22Rv1 (cell line): Measurements from ENCODE around the gene PCDHGC4.

Source experiments
- ZFX ChIP-seq: fragments of 450-650 bp; IDR thresholded peaks from 2 replicates; pipeline ENCODE4 v1.6.1; 2017; ENCODE audit warnings: antibody characterized with exemption, borderline replicate concordance
- TF ChIP-seq, protein P1 (sequence below): fragments of 450-650 bp; IDR thresholded peaks from 2 replicates; pipeline ENCODE4 v1.5.1; 2017; ENCODE audit warnings: mild to moderate bottlenecking

DNA sequence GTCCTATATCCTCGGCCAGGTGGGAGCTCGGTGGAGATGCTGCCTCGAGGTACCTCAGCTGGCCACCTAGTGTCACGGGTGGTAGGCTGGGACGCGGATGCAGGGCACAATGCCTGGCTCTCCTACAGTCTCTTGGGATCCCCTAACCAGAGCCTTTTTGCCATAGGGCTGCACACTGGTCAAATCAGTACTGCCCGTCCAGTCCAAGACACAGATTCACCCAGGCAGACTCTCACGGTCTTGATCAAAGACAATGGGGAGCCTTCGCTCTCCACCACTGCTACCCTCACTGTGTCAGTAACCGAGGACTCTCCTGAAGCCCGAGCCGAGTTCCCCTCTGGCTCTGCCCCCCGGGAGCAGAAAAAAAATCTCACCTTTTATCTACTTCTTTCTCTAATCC, 7.0 kb upstream of the PCDHGC4 start:
- TF ChIP-seq, protein P1, sequence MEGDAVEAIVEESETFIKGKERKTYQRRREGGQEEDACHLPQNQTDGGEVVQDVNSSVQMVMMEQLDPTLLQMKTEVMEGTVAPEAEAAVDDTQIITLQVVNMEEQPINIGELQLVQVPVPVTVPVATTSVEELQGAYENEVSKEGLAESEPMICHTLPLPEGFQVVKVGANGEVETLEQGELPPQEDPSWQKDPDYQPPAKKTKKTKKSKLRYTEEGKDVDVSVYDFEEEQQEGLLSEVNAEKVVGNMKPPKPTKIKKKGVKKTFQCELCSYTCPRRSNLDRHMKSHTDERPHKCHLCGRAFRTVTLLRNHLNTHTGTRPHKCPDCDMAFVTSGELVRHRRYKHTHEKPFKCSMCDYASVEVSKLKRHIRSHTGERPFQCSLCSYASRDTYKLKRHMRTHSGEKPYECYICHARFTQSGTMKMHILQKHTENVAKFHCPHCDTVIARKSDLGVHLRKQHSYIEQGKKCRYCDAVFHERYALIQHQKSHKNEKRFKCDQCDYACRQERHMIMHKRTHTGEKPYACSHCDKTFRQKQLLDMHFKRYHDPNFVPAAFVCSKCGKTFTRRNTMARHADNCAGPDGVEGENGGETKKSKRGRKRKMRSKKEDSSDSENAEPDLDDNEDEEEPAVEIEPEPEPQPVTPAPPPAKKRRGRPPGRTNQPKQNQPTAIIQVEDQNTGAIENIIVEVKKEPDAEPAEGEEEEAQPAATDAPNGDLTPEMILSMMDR, result no peak
- TF ChIP-seq ZFX, result no peak
